HepG2 (cell line): ENCODE data around the gene DALRD3. TPM values are rescaled to one million over a fixed set of nuclear protein-coding genes. Genes with fewer than 3 reads are reported as not detected.
A peak's percentile ranks its signal among the peaks of the same experiment; 100 is the strongest.

ENCODE experiments used
- ARID2 ChIP-seq: sonication (generic); formaldehyde crosslinking; IDR thresholded peaks from 2 replicates; pipeline ENCODE4 v1.8.1; 2022; ENCODE audit warnings: mild to moderate bottlenecking, missing genetic modification reagents, borderline replicate concordance
- CC2D1A ChIP-seq: sonication (generic); formaldehyde crosslinking; IDR thresholded peaks from 2 replicates; pipeline ENCODE4 v1.8.1; 2023; ENCODE audit warnings: mild to moderate bottlenecking, missing genetic modification reagents
- FIP1L1 ChIP-seq: fragments of 200-400 bp; formaldehyde crosslinking; IDR thresholded peaks from 2 replicates; pipeline ENCODE4 v1.6.1; 2018; ENCODE audit warnings: low read depth, mild to moderate bottlenecking, low read length, moderate library complexity, borderline replicate concordance; ENCODE audit not compliant: insufficient read depth
- GLI4 ChIP-seq: sonication (generic); formaldehyde crosslinking; IDR thresholded peaks from 2 replicates; pipeline ENCODE4 v1.5.1; 2020; ENCODE audit warnings: missing genetic modification reagents, mild to moderate bottlenecking, moderate library complexity, borderline replicate concordance
- KLF12 ChIP-seq: sonication (generic); formaldehyde crosslinking; IDR thresholded peaks from 2 replicates; pipeline ENCODE4 v1.4.0; 2020; ENCODE audit warnings: missing genetic modification reagents, borderline replicate concordance
- KLF6 ChIP-seq: IDR thresholded peaks from 2 replicates; pipeline ENCODE4 v1.8.0; 2016; ENCODE audit warnings: missing biosample characterization, missing genetic modification reagents
- NFE2 ChIP-seq: sonication (generic); formaldehyde crosslinking; IDR thresholded peaks from 2 replicates; pipeline ENCODE4 v1.4.0; 2020; ENCODE audit warnings: missing genetic modification reagents
- NFE2L2 ChIP-seq: fragments of 150-350 bp; IDR thresholded peaks from 2 replicates; pipeline ENCODE4 v1.6.1; 2014; ENCODE audit warnings: low read length
- PPARG ChIP-seq: conservative IDR thresholded peaks from 2 replicates; pipeline ENCODE4 v1.6.1; 2016; ENCODE audit warnings: missing biosample characterization, missing genetic modification reagents
- RAD51 ChIP-seq: fragments of 450-650 bp; IDR thresholded peaks from 2 replicates; pipeline ENCODE4 v1.6.1; 2016; ENCODE audit warnings: borderline replicate concordance
- TGIF2 ChIP-seq: IDR thresholded peaks from 2 replicates; pipeline ENCODE4 v1.6.1; 2016; ENCODE audit warnings: control low read depth, missing compliant biosample characterization
- ZNF20 ChIP-seq: sonication (generic); formaldehyde crosslinking; IDR thresholded peaks from 2 replicates; pipeline ENCODE4 v1.4.0; 2020; ENCODE audit warnings: mild to moderate bottlenecking, moderate library complexity, missing genetic modification reagents
- ZNF230 ChIP-seq: sonication (generic); formaldehyde crosslinking; IDR thresholded peaks from 2 replicates; pipeline ENCODE4 v1.4.0; 2020; ENCODE audit warnings: mild to moderate bottlenecking, missing genetic modification reagents
- ZNF564 ChIP-seq: sonication (generic); formaldehyde crosslinking; IDR thresholded peaks from 2 replicates; pipeline ENCODE4 v1.8.1; 2023; ENCODE audit warnings: mild to moderate bottlenecking, missing genetic modification reagents
- ZNF747 ChIP-seq: sonication (generic); formaldehyde crosslinking; IDR thresholded peaks from 2 replicates; pipeline ENCODE4 v1.8.1; 2023; ENCODE audit warnings: missing genetic modification reagents, mild to moderate bottlenecking, borderline replicate concordance
- polyA plus RNA-seq, 8 experiments: library from polyadenylated mRNA; depleted of rRNA in 3 of 8; stranded (reverse) in 7 of 8; unstranded in 1 of 8; fragments of >200 nt; fragmentation: Illumina TruSeq in 4 of 8; extraction: Trizol in 4 of 8; gene quantifications; 2 replicates each; pipeline versions ENCODE4 v1.2.1 to v1.2.3, GENCODE V29; 2011 to 2016; ENCODE audit warnings: low read depth in 4 of 8, missing spikeins in 1 of 8, mixed read lengths in 1 of 8; ENCODE audit not compliant: insufficient read depth in 1 of 8
- total RNA-seq, 5 experiments: library from RNA; depleted of rRNA; stranded (reverse); fragments of >200 nt; fragmentation: Illumina TruSeq; extraction: Trizol; gene quantifications; 2 replicates each; pipeline ENCODE4 v1.2.3, GENCODE V29; 2016; ENCODE audit warnings: low read depth in 1 of 5
- TF ChIP-seq, protein P1 (sequence below): fragments of 450-650 bp; IDR thresholded peaks from 2 replicates; pipeline ENCODE4 v1.6.1; 2016
- TF ChIP-seq, protein P2 (sequence below): sonication (generic); formaldehyde crosslinking; IDR thresholded peaks from 2 replicates; pipeline ENCODE4 v1.8.0; 2022; ENCODE audit warnings: mild to moderate bottlenecking, missing genetic modification reagents, moderate library complexity
- TF ChIP-seq, protein P3 (sequence below), 2 experiments: sonication (generic) in 1 of 2; formaldehyde crosslinking in 1 of 2; IDR thresholded peaks; 2 replicates each; pipeline versions ENCODE4 v1.5.1 to v1.6.1; 2011 to 2020; ENCODE audit warnings: borderline replicate concordance in 1 of 2, low read depth in 1 of 2, low read length in 1 of 2, mild to moderate bottlenecking in 1 of 2, missing genetic modification reagents in 1 of 2, moderate library complexity in 1 of 2
- TF ChIP-seq, protein P4 (sequence below): sonication (generic); formaldehyde crosslinking; IDR thresholded peaks from 2 replicates; pipeline ENCODE4 v1.9.0; 2021; ENCODE audit warnings: missing genetic modification reagents, borderline replicate concordance
- TF ChIP-seq, protein P5 (sequence below): sonication (generic); formaldehyde crosslinking; IDR thresholded peaks from 2 replicates; pipeline ENCODE4 v1.4.0; 2020; ENCODE audit warnings: missing genetic modification reagents, borderline replicate concordance

Gene DALRD3
- total and polyA plus RNA-seq, 2 of the 13 experiments (the other 11 are each of a cell fraction or from before 2014, with no cell fraction given), result 19.9 to 36.5 TPM

DNA sequence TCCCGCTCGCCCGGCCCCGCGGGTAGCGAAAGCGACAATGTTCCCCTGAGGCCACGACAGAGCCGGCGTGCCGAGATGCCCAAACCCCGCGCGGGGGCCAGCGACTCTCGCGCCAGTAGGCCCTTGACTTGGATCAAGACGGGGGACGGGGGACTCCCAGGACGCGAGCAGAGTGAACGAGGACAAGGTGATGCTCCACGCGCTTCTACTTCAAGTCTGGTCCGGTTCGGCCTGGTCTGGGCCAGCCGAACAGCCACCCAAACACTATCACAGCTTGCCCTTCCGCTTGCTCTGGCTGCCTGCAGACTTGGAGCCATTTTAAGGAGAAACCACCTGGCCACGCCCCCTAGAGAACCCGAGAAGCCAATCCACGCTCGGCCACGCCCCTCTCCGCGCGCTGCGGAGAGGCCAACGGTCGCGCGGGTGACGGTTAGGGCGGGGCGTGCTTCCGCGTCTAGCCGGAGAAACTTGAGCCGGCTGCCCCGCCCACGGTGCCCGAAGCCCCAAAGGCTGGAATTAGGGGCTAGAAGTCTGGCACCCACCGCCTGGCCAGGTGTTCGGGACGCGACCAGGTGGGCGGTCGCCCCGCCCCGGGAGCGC, 2.9 kb upstream of the DALRD3 start (continued):
- TF ChIP-seq KLF6 (CRISPR knock-in tag), result peak; percentile 83
- TF ChIP-seq KLF12 (CRISPR knock-in tag), result peak; percentile 98; the same call in 1 of the 2 replicates
- peak; percentile 86 for TF ChIP-seq ZNF230
- TF ChIP-seq NFE2L2, result no peak
- TF ChIP-seq TGIF2 (CRISPR knock-in tag), result no peak
- TF ChIP-seq, protein P1, sequence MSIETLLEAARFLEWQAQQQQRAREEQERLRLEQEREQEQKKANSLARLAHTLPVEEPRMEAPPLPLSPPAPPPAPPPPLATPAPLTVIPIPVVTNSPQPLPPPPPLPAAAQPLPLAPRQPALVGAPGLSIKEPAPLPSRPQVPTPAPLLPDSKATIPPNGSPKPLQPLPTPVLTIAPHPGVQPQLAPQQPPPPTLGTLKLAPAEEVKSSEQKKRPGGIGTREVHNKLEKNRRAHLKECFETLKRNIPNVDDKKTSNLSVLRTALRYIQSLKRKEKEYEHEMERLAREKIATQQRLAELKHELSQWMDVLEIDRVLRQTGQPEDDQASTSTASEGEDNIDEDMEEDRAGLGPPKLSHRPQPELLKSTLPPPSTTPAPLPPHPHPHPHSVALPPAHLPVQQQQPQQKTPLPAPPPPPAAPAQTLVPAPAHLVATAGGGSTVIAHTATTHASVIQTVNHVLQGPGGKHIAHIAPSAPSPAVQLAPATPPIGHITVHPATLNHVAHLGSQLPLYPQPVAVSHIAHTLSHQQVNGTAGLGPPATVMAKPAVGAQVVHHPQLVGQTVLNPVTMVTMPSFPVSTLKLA, result peak; percentile 56
- TF ChIP-seq, protein P2, sequence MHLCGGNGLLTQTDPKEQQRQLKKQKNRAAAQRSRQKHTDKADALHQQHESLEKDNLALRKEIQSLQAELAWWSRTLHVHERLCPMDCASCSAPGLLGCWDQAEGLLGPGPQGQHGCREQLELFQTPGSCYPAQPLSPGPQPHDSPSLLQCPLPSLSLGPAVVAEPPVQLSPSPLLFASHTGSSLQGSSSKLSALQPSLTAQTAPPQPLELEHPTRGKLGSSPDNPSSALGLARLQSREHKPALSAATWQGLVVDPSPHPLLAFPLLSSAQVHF (CRISPR knock-in tag), result no peak
- 0 out of 2 replicates have a peak, but pooled peaks have one; percentile 39 for TF ChIP-seq NFE2 (CRISPR knock-in tag)
- no peak for TF ChIP-seq ZNF747 (CRISPR knock-in tag)
- no peak for TF ChIP-seq FIP1L1
- no peak for TF ChIP-seq ZNF20
- TF ChIP-seq PPARG (CRISPR knock-in tag), result peak; percentile 29; the same call in 1 of the 2 replicates
- no peak for TF ChIP-seq GLI4 (CRISPR knock-in tag)
- TF ChIP-seq, protein P3, sequence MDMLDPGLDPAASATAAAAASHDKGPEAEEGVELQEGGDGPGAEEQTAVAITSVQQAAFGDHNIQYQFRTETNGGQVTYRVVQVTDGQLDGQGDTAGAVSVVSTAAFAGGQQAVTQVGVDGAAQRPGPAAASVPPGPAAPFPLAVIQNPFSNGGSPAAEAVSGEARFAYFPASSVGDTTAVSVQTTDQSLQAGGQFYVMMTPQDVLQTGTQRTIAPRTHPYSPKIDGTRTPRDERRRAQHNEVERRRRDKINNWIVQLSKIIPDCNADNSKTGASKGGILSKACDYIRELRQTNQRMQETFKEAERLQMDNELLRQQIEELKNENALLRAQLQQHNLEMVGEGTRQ (IDR thresholded peaks at IDR 0.05; ENCODE audit: low read depth, low read length), result no peak
- TF ChIP-seq, protein P3 (CRISPR knock-in tag; IDR thresholded peaks at IDR 0.05; ENCODE audit: borderline replicate concordance), result no peak
- TF ChIP-seq RAD51, result no peak
- TF ChIP-seq, protein P4, sequence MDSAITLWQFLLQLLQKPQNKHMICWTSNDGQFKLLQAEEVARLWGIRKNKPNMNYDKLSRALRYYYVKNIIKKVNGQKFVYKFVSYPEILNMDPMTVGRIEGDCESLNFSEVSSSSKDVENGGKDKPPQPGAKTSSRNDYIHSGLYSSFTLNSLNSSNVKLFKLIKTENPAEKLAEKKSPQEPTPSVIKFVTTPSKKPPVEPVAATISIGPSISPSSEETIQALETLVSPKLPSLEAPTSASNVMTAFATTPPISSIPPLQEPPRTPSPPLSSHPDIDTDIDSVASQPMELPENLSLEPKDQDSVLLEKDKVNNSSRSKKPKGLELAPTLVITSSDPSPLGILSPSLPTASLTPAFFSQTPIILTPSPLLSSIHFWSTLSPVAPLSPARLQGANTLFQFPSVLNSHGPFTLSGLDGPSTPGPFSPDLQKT, result 0 out of 2 replicates have a peak, but pooled peaks have one; percentile 36
- TF ChIP-seq ZNF564, result no peak; the same call in 1 of the 2 replicates
- peak; percentile 60; the same call in 1 of the 2 replicates for TF ChIP-seq CC2D1A (CRISPR knock-in tag)
- TF ChIP-seq ARID2 (CRISPR knock-in tag), result no peak
- TF ChIP-seq, protein P5, sequence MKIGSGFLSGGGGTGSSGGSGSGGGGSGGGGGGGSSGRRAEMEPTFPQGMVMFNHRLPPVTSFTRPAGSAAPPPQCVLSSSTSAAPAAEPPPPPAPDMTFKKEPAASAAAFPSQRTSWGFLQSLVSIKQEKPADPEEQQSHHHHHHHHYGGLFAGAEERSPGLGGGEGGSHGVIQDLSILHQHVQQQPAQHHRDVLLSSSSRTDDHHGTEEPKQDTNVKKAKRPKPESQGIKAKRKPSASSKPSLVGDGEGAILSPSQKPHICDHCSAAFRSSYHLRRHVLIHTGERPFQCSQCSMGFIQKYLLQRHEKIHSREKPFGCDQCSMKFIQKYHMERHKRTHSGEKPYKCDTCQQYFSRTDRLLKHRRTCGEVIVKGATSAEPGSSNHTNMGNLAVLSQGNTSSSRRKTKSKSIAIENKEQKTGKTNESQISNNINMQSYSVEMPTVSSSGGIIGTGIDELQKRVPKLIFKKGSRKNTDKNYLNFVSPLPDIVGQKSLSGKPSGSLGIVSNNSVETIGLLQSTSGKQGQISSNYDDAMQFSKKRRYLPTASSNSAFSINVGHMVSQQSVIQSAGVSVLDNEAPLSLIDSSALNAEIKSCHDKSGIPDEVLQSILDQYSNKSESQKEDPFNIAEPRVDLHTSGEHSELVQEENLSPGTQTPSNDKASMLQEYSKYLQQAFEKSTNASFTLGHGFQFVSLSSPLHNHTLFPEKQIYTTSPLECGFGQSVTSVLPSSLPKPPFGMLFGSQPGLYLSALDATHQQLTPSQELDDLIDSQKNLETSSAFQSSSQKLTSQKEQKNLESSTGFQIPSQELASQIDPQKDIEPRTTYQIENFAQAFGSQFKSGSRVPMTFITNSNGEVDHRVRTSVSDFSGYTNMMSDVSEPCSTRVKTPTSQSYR (CRISPR knock-in tag), result 0 out of 2 replicates have a peak, but pooled peaks have one; percentile 16
